Erythroblast (primary cell): ENCODE measurements around the gene CTAG1B.

Experiments used
- GATA1 ChIP-seq: IDR thresholded peaks from 2 replicates; pipeline ENCODE4 v1.6.1; 2011; ENCODE audit warnings: low read depth, mild to moderate bottlenecking, control low read depth, low read length, moderate library complexity
- POLR2A ChIP-seq: IDR thresholded peaks from 2 replicates; pipeline ENCODE4 v1.6.1; 2011; ENCODE audit warnings: mild to moderate bottlenecking, low read length

DNA sequence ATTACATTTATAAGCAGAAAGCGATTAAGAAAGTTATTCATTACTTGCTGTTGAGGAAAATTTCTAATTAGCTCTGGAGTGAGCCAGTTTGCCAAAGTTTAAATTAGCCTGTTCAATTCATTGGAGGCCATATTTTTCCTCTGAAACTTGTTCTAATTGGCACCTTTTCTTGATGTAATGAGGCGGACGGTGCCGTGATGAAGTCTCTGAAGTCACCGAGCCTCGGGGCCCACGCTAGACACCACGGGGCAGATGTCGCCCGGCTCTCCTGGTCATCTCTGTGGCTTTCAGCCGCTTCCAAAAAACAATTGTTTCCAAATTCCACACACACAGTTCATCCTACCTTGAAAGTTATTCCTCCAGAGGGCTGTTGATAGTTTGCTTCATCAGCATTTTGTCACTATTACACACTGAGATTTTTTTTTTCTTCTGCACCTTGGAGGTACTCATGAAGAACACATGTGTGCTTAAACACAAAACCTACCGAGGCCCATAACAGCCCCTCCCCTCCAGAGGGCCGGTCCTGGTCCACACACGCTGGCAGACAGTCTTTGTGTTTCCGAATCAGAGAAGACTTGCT lies 38.2 kb upstream of the CTAG1B start:
- no peak for TF ChIP-seq POLR2A
- TF ChIP-seq GATA1 = no peak
